ENCODE results near the gene BIN1.

BIN1 gene, protein sequence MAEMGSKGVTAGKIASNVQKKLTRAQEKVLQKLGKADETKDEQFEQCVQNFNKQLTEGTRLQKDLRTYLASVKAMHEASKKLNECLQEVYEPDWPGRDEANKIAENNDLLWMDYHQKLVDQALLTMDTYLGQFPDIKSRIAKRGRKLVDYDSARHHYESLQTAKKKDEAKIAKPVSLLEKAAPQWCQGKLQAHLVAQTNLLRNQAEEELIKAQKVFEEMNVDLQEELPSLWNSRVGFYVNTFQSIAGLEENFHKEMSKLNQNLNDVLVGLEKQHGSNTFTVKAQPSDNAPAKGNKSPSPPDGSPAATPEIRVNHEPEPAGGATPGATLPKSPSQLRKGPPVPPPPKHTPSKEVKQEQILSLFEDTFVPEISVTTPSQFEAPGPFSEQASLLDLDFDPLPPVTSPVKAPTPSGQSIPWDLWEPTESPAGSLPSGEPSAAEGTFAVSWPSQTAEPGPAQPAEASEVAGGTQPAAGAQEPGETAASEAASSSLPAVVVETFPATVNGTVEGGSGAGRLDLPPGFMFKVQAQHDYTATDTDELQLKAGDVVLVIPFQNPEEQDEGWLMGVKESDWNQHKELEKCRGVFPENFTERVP

GRCh38 chr2:127106991-127107621, at the start of gene BIN1:
Gene BIN1 (minus strand): TSS chr2:127107154. CDS start chr2:127106943, 211 bp downstream.
- peak; percentile 94 for DNase-seq (ENCODE audit: low read depth, low spot score)
- in situ Hi-C loops (cut with HindIII; ENCODE audit: low sequenced_read_pairs): no loop called here
- H3K4me3 ChIP-seq (ENCODE audit: low read depth, low read length): peak within 1 kb of the TSS; percentile 83
- TF ChIP-seq CTCF (IDR thresholded peaks at IDR 0.05; ENCODE audit: low read depth, low read length): no peak

GRCh38 chr2:127155947-127156346, 49.0 kb upstream of the BIN1 start:
- DNase-seq (ENCODE audit: low read depth, low spot score): peak; percentile 43
- TF ChIP-seq CTCF (IDR thresholded peaks at IDR 0.05; ENCODE audit: low read depth, low read length): no peak
- H3K4me3 ChIP-seq (ENCODE audit: low read depth, low read length): no peak overlapping the region
- in situ Hi-C loops (cut with HindIII; ENCODE audit: low sequenced_read_pairs): no loop called here

DNA sequence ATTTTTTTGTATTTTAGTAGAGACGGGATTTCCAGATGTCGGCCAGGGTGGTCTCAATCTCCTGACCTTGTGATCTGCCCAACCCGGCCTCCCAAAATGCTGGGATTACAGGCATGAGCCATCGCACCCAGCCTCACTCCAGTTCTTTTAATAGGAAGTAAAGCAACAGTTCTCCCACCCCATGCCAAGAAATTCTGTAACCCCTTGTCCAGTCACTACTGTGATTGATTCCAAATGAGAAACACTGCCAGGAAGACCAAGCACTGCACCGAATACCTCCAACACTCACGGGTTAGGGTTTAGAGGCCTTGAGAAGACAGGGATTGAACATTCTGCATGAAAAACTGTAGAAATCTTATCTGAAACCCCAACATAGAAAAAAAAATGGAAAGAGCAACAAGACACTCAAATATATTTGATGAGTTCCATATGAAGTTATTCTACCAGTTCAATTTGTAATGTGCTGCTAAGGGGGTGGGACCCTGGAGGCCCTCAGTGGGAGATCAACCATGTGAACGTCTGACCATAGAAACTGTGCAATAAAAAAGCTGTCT, 48.2 kb upstream of the BIN1 start:
- peak; percentile 63 for DNase-seq (ENCODE audit: low read depth, low spot score)
- H3K4me3 ChIP-seq (ENCODE audit: low read depth, low read length): no peak overlapping the region
- in situ Hi-C loops (cut with HindIII; ENCODE audit: low sequenced_read_pairs): no loop called here
- no peak for TF ChIP-seq CTCF (IDR thresholded peaks at IDR 0.05; ENCODE audit: low read depth, low read length)

DNA sequence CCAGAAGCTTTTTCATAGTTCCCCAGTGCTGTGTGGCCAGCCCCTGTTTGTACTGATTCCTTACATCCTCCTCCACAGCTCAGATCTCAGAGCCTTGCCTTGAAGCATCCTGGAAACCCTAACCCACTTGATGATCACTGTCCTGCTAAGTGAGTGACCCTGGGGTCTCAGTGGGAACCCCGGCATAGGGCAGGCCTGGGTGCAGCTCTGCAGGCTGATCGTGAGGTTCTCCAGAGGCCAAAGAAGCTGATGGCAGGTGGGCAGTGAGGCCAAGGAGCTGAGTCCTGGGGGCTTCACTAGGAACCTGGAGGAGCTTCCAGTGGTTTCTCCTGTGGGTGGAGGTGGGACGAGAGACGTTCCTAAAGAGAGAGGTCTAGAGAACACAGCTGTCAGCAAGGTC, 47.4 kb upstream of the BIN1 start:
- TF ChIP-seq CTCF (IDR thresholded peaks at IDR 0.05; ENCODE audit: low read depth, low read length): no peak
- in situ Hi-C loops (cut with HindIII; ENCODE audit: low sequenced_read_pairs): no loop called here
- no peak for DNase-seq (ENCODE audit: low read depth, low spot score)
- H3K4me3 ChIP-seq (ENCODE audit: low read depth, low read length): no peak overlapping the region

- H3K4me3 ChIP-seq (ENCODE audit: low read depth, low read length): no peak overlapping the region
- in situ Hi-C loops (cut with HindIII; ENCODE audit: low sequenced_read_pairs): no loop called here
- peak; percentile 3 for TF ChIP-seq CTCF (IDR thresholded peaks at IDR 0.05; ENCODE audit: low read depth, low read length)
- DNase-seq (ENCODE audit: low read depth, low spot score): peak; percentile 94
Measured at GRCh38 chr2:127153691-127154158, 46.8 kb upstream of the BIN1 start.

DNA sequence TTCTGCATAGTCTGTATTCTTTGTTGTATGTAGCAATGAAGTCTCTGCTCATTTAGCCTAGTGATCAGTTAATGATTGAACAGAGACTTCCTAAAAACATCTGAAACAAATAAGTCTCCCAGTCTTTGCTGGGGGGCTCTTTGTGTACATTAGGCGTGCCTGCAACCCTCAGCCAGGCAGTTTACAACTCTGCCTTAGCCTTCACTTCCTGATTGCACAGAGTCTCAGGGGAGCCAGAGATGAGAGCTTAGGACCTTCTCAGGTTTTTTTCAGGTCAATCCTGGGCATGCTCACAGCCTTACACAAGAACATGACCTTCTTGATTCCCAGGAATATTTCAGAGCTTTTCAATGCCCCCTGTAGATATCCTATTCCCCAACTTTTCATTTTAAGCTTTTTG, 44.0 kb upstream of the BIN1 start:
- H3K4me3 ChIP-seq (ENCODE audit: low read depth, low read length): no peak overlapping the region
- DNase-seq (ENCODE audit: low read depth, low spot score): no peak
- in situ Hi-C loops (cut with HindIII; ENCODE audit: low sequenced_read_pairs): no loop called here
- TF ChIP-seq CTCF (IDR thresholded peaks at IDR 0.05; ENCODE audit: low read depth, low read length): no peak

All from astrocyte of the spinal cord (primary cell).